GM10248 (cell line): ENCODE data around the gene MSTN.
"Not testable (repeated sequence)": the region's sequence is repeated elsewhere in the genome, so short reads cannot be mapped to it uniquely, and the experiment has no call there.

Experiments used
- CTCF ChIA-PET: fragments of 300-600 bp; sonication (Branson Sonifier 250); formaldehyde crosslinking; extraction: SDS; loops from one replicate; lab custom pipeline; 2021; ENCODE audit warnings: antibody characterized with exemption; lab: Yijun Ruan, JAX
- POLR2A ChIA-PET: fragments of 350-650 bp; sonication (Branson Sonifier 250); formaldehyde crosslinking; extraction: SDS; loops from one replicate; lab custom pipeline; 2020; ENCODE audit warnings: antibody characterized with exemption; lab: Yijun Ruan, JAX
- DNase-seq: peaks from one replicate; pipeline ENCODE4 v3.0.0; 2012; ENCODE audit errors: extremely low spot score
- TF ChIP-seq, protein P1 (sequence below): IDR thresholded peaks from 2 replicates; pipeline ENCODE4 v1.5.1; 2012; ENCODE audit warnings: mild to moderate bottlenecking, low read depth; ENCODE audit errors: extremely low read depth, missing control alignments, control extremely low read depth

The MSTN gene

DNA sequence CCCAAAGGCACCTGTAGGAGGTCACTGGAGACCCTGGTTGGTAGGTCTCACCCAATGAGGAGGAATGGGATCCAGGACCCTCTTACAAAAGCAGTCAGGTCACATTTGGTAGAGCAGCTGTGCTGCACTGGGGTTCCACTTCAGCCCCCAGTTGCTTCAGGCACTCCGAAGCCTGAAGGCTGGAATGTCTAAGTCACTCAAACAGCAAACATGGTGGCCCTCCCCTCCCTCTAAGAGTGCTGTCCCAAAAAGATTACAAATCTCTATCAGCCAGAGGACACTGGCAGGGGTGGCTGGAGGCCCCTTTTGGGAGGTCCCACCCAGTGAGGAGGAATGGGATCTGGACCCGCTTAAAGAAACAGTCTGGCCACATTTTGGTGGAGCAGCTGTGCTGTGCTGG is 17.7 kb downstream of the MSTN start:
- TF ChIP-seq, protein P1, sequence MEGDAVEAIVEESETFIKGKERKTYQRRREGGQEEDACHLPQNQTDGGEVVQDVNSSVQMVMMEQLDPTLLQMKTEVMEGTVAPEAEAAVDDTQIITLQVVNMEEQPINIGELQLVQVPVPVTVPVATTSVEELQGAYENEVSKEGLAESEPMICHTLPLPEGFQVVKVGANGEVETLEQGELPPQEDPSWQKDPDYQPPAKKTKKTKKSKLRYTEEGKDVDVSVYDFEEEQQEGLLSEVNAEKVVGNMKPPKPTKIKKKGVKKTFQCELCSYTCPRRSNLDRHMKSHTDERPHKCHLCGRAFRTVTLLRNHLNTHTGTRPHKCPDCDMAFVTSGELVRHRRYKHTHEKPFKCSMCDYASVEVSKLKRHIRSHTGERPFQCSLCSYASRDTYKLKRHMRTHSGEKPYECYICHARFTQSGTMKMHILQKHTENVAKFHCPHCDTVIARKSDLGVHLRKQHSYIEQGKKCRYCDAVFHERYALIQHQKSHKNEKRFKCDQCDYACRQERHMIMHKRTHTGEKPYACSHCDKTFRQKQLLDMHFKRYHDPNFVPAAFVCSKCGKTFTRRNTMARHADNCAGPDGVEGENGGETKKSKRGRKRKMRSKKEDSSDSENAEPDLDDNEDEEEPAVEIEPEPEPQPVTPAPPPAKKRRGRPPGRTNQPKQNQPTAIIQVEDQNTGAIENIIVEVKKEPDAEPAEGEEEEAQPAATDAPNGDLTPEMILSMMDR: no peak
- ChIA-PET CTCF (interaction anchor here (1.4 to 1.5 kb wide), 2 partner anchors 8 to 15 kb away, joined by 4 read pairs; no protein-coding TSS in a partner anchor), POLR2A (no interaction called here)
- no peak for DNase-seq

DNA sequence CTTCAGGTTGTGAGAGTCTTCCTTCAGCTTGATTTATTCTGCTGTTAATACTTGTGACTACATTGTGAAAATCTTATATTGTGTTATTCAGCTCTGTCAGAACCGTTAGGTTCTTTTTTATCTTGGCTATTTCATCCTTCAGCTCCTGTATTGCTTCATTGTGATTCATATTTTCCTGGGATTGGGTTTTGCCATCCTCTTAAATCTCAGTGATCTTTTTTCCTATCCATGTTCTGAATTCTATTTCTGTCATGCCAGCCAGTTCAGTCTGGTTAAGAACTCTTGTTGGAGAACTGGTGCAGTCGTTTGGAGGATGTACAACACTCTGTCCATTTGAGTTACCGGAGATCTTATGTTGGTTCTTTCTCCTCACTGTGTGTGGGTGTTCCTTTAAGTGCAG is 19.1 kb downstream of the MSTN start:
- ChIA-PET POLR2A (interaction anchor here (0.6 kb wide), 1 partner anchor 17 kb away, joined by 3 read pairs; no protein-coding TSS in a partner anchor), CTCF (interaction anchor here (1.3 to 2.5 kb wide), 2 partner anchors 10 to 13 kb away, joined by 4 to 9 read pairs; no protein-coding TSS in a partner anchor)
- TF ChIP-seq, protein P1: no peak
- no peak for DNase-seq

DNA sequence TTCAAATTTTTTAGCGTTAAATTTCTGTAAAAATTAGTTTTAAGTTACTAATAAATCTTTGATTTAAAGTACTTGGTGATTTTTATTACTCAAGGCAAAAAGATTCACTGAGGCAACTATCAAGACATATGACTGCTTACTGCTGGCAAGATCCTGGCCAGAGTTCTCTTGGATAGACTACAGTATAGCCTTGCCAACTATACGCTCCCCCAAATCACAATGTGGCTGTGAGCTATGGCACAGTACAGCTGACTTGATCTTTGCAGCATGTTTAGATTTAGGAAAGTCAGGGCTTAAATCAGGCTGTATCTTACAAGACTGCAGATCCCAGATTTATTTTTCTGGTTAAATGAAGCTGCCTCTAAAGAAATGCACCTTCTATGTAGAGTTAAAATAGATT is 26.5 kb downstream of the MSTN start:
- ChIA-PET POLR2A (no interaction called here), CTCF (interaction anchor here (0.6 to 1.7 kb wide), 4 partner anchors 9 to 14 kb away, joined by 3 to 6 read pairs (median 4); no protein-coding TSS in a partner anchor)
- no peak for DNase-seq
- TF ChIP-seq, protein P1: no peak

DNA sequence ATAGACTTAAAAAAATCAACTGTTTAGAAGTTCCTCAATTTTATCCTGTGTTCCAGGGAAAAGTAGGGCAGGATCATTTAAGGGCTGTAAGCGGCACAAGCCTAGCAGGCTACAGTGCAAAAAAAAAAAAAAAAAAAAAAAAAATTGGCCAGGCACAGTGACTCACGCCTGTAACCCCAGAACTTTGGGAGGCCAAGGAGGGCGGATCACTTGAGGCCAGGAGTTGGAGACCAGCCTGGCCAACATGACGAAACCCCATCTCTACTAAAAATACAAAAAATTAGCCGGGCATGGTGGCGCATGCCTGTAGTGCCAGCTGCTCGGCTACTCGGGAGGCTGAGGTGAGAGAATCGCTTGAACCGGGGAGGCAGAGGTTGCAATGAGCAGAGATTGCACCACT is 28.1 kb downstream of the MSTN start:
- DNase-seq, POLR2A ChIA-PET: not testable (repeated sequence)
- CTCF ChIA-PET: interaction anchor here (1.7 kb wide), 1 partner anchor 9 kb away, joined by 9 read pairs; no protein-coding TSS in a partner anchor

DNA sequence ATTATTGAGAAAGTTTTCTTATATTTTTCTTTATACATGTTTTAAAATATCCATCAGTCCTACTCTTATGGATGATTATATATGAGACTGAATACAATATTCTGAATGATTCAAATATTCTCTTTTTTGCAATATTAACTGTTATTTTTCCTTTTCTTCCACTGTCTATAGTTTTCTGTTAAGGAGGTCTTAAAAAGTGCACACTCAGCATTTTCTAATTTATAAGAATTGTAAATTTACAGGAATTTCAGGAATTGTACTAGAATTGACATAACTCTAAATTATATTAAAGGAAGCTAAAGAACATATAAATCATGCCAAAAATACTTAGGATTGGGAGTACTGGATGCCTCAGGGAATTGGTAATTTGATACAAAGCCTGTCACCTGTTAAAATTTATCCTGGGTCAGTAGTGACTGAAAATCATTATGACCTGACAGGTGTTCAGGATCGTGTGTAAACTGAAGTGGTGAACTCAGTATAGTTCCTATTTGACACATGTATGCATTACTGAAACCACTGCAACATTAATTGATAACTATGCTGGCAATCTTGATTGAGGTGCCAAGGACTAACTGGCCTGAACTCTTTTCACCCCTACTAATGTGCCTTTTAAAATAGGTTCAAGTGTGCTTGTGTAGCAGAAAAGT is 30.4 kb downstream of the MSTN start:
- ChIA-PET CTCF (interaction anchor here (1.2 kb wide), 1 partner anchor 10 kb away, joined by 3 read pairs; no protein-coding TSS in a partner anchor), POLR2A (no interaction called here)
- DNase-seq: no peak
- TF ChIP-seq, protein P1: no peak

DNA sequence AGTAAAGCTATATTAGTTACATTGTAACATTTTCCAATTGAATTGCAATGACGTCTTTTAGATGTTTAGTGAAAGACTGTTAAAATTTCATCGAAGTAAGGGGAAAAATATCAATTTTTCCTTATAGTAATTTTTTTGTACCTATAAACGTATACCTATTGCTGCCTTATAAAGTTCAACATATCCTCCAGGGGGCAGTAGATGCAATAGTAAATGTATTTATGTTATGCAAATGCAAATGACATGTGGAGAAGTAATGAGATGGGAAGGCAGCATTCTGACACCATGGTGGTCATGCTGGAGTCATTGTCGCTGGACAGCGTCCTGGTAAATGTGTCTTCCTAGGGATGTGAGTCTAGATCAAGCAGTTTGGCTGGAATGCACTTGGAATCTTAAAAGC is 38.7 kb downstream of the MSTN start:
- ChIA-PET POLR2A (no interaction called here), CTCF (interaction anchor here (1.0 to 1.9 kb wide), 2 partner anchors 10 to 17 kb away, joined by 4 read pairs; no protein-coding TSS in a partner anchor)
- TF ChIP-seq, protein P1: peak; percentile 30
- peak; percentile 22 for DNase-seq

DNA sequence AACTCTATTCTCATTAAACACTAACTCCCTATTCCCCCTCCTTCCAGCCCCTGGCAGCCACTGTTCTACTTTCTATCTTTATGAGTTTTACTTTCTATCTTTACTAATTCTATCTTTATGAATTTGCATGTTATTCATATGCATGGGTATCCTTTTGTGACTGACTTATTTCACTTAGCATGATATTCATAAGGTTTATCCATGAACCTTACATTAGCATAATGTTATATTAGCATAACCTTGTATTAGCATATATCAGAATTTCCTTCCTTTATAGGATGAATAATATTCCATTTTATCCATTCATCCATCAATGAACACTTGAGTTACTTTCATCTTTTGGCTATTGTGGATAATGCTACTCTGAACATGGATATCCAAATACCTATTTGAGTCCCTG is 41.8 kb downstream of the MSTN start:
- TF ChIP-seq, protein P1: no peak
- DNase-seq: no peak
- ChIA-PET POLR2A (no interaction called here), CTCF (interaction anchor here (1.4 kb wide), 1 partner anchor 24 kb away, joined by 3 read pairs; no protein-coding TSS in a partner anchor)
